Astrocyte (in vitro differentiated cells and primary cell): ENCODE results near the gene CCR5AS.
"Not testable (repeated sequence)": the region's sequence is repeated elsewhere in the genome, so short reads cannot be mapped to it uniquely, and the experiment has no call there.

Source experiments
- DNase-seq: peaks from one replicate; pipeline ENCODE4 v3.0.0-alpha.2; 2010; ENCODE audit warnings: low read depth
- FAIRE-seq: peaks from 2 replicates; lab custom pipeline; 2011; peaks lifted over from hg19 to GRCh38; lab: Jason Lieb, UNC
- H2AFZ ChIP-seq: 2 replicates; pipeline ENCODE4 v1.6.0; 2012; ENCODE audit warnings: low read depth, low read length, inconsistent platforms
- H3K27ac ChIP-seq: 2 replicates; pipeline ENCODE4 v1.5.1; 2011; ENCODE audit warnings: low read depth, low read length, inconsistent platforms
- H3K27me3 ChIP-seq: 2 replicates; pipeline ENCODE4 v1.6.0; 2011; ENCODE audit warnings: low read length, inconsistent platforms; ENCODE audit not compliant: insufficient read depth
- H3K36me3 ChIP-seq: 2 replicates; pipeline ENCODE4 v1.5.1; 2011; ENCODE audit warnings: low read length, inconsistent platforms; ENCODE audit not compliant: insufficient read depth
- H3K4me1 ChIP-seq: 2 replicates; pipeline ENCODE4 v1.5.1; 2011; ENCODE audit warnings: low read length, inconsistent platforms; ENCODE audit not compliant: insufficient read depth
- H3K4me2 ChIP-seq: 2 replicates; pipeline ENCODE4 v1.6.0; 2012; ENCODE audit warnings: low read length, inconsistent platforms
- H3K4me3 ChIP-seq: 2 replicates; pipeline ENCODE4 v1.5.1; 2011; ENCODE audit warnings: low read depth, mild to moderate bottlenecking, low read length, inconsistent platforms; ENCODE audit not compliant: insufficient read depth
- H3K79me2 ChIP-seq: 2 replicates; pipeline ENCODE4 v1.6.0; 2012; ENCODE audit warnings: mild to moderate bottlenecking, low read length, inconsistent platforms; ENCODE audit not compliant: insufficient read depth
- H3K9ac ChIP-seq: 2 replicates; pipeline ENCODE4 v1.6.0; 2012; ENCODE audit warnings: mild to moderate bottlenecking, low read length, inconsistent platforms
- H3K9me3 ChIP-seq: 2 replicates; pipeline ENCODE4 v1.5.1; 2012; ENCODE audit warnings: low read depth, mild to moderate bottlenecking, low read length, inconsistent platforms; ENCODE audit not compliant: insufficient read depth
- H4K20me1 ChIP-seq: 2 replicates; pipeline ENCODE4 v1.6.0; 2012; ENCODE audit warnings: low read length, inconsistent platforms; ENCODE audit not compliant: insufficient read depth
- H3K27ac Mint-ChIP-seq: one replicate; pipeline ENCODE4 v1.8.0; 2021; ENCODE audit warnings: mild to moderate bottlenecking, mixed read lengths; ENCODE audit not compliant: unreplicated experiment
- H3K27me3 Mint-ChIP-seq: one replicate; pipeline ENCODE4 v1.8.0; 2021; ENCODE audit warnings: low read depth, mixed read lengths; ENCODE audit not compliant: unreplicated experiment
- H3K36me3 Mint-ChIP-seq: one replicate; pipeline ENCODE4 v1.8.0; 2021; ENCODE audit warnings: low read depth, mixed read lengths; ENCODE audit not compliant: unreplicated experiment
- H3K4me1 Mint-ChIP-seq: one replicate; pipeline ENCODE4 v1.8.0; 2021; ENCODE audit warnings: low read depth, mixed read lengths; ENCODE audit not compliant: unreplicated experiment
- H3K4me3 Mint-ChIP-seq: one replicate; pipeline ENCODE4 v1.8.0; 2021; ENCODE audit warnings: mild to moderate bottlenecking, moderate library complexity, mixed read lengths; ENCODE audit not compliant: unreplicated experiment
- H3K9me3 Mint-ChIP-seq: one replicate; pipeline ENCODE4 v1.8.0; 2021; ENCODE audit warnings: mild to moderate bottlenecking, mixed read lengths; ENCODE audit not compliant: unreplicated experiment
- EZH2 ChIP-seq: IDR thresholded peaks from 2 replicates; pipeline ENCODE4 v1.6.1; 2012; ENCODE audit warnings: mild to moderate bottlenecking, low read length, inconsistent platforms; ENCODE audit not compliant: insufficient read depth
- TF ChIP-seq, protein P1 (sequence below): IDR thresholded peaks from 2 replicates; pipeline ENCODE4 v1.5.1; 2011; ENCODE audit warnings: low read depth, mild to moderate bottlenecking, inconsistent platforms, low read length, moderate library complexity; ENCODE audit not compliant: insufficient read depth

CCR5AS gene

DNA sequence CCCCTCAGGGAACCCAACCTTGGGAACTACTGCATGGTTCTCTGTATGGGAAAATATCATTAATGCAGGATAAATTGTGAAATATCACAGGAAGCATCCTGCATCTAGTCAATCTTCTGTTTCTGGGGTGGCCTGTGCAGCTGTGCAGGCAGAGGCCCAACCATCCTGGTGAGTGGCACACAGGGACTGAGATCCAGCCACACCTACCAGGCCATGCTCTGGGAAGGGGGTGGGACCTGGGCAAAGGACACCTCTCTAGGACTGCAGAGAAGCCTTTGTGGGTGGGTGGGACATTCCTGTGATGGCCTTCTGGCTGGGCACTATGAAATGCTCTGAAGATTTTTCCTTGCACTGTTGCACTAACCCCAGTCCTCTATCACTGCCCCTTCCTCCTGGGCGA lies 27.0 kb upstream of the CCR5AS start:
- Histone ChIP-seq H3K79me2 (no peaks in the 10 kb centered on the region), H3K4me3 (no peak overlapping the region), H3K36me3 (no peaks in the 10 kb centered on the region), H3K27ac (no peak overlapping the region), H4K20me1 (no peaks in the 10 kb centered on the region), H3K9me3 (no peaks in the 10 kb centered on the region), H3K9ac (no peak overlapping the region), H3K27me3 (no peaks in the 10 kb centered on the region), H3K4me1 (no peaks in the 10 kb centered on the region), H3K4me2 (no peak overlapping the region), H2AFZ (no peak overlapping the region)
- no peak for TF ChIP-seq EZH2
- TF ChIP-seq, protein P1, sequence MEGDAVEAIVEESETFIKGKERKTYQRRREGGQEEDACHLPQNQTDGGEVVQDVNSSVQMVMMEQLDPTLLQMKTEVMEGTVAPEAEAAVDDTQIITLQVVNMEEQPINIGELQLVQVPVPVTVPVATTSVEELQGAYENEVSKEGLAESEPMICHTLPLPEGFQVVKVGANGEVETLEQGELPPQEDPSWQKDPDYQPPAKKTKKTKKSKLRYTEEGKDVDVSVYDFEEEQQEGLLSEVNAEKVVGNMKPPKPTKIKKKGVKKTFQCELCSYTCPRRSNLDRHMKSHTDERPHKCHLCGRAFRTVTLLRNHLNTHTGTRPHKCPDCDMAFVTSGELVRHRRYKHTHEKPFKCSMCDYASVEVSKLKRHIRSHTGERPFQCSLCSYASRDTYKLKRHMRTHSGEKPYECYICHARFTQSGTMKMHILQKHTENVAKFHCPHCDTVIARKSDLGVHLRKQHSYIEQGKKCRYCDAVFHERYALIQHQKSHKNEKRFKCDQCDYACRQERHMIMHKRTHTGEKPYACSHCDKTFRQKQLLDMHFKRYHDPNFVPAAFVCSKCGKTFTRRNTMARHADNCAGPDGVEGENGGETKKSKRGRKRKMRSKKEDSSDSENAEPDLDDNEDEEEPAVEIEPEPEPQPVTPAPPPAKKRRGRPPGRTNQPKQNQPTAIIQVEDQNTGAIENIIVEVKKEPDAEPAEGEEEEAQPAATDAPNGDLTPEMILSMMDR, result no peak
- Mint-ChIP-seq H3K4me3 (no peak overlapping the region), H3K27ac (no peak overlapping the region), H3K27me3 (no peaks in the 10 kb centered on the region), H3K36me3 (peaks cover 4% of the 10 kb centered on the region), H3K4me1 (no peaks in the 10 kb centered on the region), H3K9me3 (peaks cover 12% of the 10 kb centered on the region)
- no peak for FAIRE-seq
- no peak for DNase-seq

DNA sequence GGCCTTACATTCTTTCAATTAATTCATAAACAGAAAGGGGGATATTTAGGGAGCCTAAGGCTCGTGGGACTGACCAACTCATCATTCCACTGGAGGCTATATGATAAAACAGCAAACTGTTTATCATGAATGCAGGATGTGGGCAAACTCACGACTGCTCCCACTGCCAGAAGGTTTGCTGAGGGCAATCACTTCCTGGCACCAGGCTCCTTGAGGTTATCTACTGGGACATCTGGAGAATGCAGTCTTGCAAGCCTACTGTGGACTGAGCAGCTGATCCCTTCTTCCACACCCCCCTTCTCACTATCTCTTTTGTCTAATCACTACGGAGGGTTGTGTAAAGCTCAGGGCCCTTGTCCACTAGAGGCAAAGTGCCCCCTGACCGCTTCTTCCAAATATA lies 26.3 kb upstream of the CCR5AS start:
- H3K9ac ChIP-seq, H3K36me3 Mint-ChIP-seq, H3K9me3 ChIP-seq, H3K27me3 ChIP-seq, H4K20me1 ChIP-seq, DNase-seq, H3K79me2 ChIP-seq, H3K27ac ChIP-seq, H3K4me3 ChIP-seq, H3K4me1 Mint-ChIP-seq, FAIRE-seq, H3K4me1 ChIP-seq, H2AFZ ChIP-seq, H3K27me3 Mint-ChIP-seq, H3K4me3 Mint-ChIP-seq, H3K27ac Mint-ChIP-seq, H3K4me2 ChIP-seq, H3K36me3 ChIP-seq: not testable (repeated sequence)
- peaks cover 12% of the 10 kb centered on the region for H3K9me3 Mint-ChIP-seq

DNA sequence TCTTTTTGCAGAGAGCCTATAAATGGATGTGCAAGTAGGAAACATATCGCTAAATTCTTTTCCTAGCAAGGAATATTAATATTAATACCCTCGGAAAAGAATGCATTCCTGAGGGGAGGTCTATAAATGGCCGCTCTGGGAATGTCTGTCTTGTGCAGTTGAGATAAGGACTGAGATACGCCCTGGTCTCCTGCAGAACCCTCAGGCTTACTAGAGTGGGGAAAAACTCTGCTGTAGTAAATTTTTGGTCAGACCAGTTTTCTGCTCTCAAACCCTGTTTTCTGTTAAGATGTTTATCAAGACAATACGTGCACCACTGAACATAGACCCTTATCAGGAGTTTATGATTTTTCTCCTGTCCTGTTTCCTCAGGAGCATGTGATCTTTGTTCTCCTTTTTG lies 25.0 kb upstream of the CCR5AS start:
- not testable (repeated sequence) for H3K9me3 Mint-ChIP-seq, H3K4me3 ChIP-seq, H3K36me3 Mint-ChIP-seq, DNase-seq, H3K27me3 ChIP-seq, H3K4me3 Mint-ChIP-seq, H3K9ac ChIP-seq, H2AFZ ChIP-seq, H4K20me1 ChIP-seq, H3K27ac Mint-ChIP-seq, H3K4me1 Mint-ChIP-seq, H3K4me1 ChIP-seq, H3K36me3 ChIP-seq, FAIRE-seq, H3K4me2 ChIP-seq, H3K27ac ChIP-seq, H3K9me3 ChIP-seq, H3K27me3 Mint-ChIP-seq, H3K79me2 ChIP-seq

DNA sequence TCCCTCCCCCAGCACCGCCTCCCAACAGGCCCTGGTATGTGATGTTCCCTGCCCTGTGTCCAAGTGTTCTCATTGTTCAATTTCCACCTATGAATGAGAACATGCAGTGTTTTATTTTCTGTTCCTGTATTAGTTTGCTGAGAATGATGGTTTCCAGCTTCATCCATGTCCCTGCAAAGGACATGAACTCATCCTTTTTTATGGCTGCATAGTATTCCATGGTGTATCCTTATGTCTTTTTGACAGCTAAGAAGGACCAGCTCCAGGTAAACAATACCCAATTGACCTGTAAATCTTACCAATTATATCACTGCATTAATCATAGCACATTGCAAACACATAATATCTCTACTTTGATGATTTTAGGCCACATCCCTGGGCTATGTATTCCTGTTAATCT lies 24.0 kb upstream of the CCR5AS start:
- not testable (repeated sequence) for H3K27ac ChIP-seq, H3K4me1 ChIP-seq, H3K4me2 ChIP-seq, H3K36me3 Mint-ChIP-seq, FAIRE-seq, H3K27ac Mint-ChIP-seq, H3K27me3 Mint-ChIP-seq, H4K20me1 ChIP-seq, H3K9ac ChIP-seq, DNase-seq, H2AFZ ChIP-seq, H3K27me3 ChIP-seq, H3K79me2 ChIP-seq, H3K9me3 ChIP-seq, H3K4me3 Mint-ChIP-seq, H3K4me3 ChIP-seq, H3K36me3 ChIP-seq, H3K9me3 Mint-ChIP-seq
- peaks cover 11% of the 10 kb centered on the region for H3K4me1 Mint-ChIP-seq
